Measurements from ENCODE around the gene CLASP1. TPM values are rescaled to one million over a fixed set of nuclear protein-coding genes. Genes with fewer than 3 reads are reported as not detected.

Gene CLASP1
- total and polyA plus RNA-seq, 11 donors = 16.0 to 84.5 (median 60.2) TPM

DNA sequence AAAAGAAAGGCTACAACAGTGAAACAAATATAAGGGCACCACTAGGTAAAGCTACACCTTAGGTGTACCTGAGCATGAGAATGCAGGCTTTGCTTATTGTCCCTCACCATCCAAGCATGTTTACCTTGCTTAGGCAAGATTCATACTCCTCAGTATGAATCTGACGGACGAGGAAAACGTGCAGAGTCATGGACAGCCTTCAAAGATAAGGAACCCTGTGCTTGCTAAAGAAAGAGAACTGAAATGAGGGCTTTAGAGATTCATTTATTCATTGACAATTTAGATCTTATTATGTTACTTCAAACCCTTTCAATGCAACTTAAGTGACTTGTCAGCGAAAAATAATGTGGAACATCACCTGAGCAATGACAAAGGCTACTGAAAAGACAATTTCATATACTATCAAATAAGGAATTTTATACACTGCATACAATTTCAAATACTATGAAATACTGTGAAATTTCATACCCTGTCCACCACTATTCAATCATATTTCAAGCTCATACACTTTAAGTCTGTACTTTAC, 21.7 kb downstream of the CLASP1 start:
- Histone ChIP-seq H3K36me3 (no peaks in the 10 kb centered on the region), H3K9me3 (peaks cover 0 to 13% (median 0%) of the 10 kb centered on the region in 12 donors), H3K27me3 (no peaks in the 10 kb centered on the region), H3K4me1 (peaks cover 0 to 43% (median 19%) of the 10 kb centered on the region in 12 donors), H3K27ac (peak overlapping the region in 11 of 12 donors; percentile 19 to 81 (median 59)), H3K4me3 (no peak overlapping the region)
- DNase-seq = no peak
- TF ChIP-seq, protein P1, sequence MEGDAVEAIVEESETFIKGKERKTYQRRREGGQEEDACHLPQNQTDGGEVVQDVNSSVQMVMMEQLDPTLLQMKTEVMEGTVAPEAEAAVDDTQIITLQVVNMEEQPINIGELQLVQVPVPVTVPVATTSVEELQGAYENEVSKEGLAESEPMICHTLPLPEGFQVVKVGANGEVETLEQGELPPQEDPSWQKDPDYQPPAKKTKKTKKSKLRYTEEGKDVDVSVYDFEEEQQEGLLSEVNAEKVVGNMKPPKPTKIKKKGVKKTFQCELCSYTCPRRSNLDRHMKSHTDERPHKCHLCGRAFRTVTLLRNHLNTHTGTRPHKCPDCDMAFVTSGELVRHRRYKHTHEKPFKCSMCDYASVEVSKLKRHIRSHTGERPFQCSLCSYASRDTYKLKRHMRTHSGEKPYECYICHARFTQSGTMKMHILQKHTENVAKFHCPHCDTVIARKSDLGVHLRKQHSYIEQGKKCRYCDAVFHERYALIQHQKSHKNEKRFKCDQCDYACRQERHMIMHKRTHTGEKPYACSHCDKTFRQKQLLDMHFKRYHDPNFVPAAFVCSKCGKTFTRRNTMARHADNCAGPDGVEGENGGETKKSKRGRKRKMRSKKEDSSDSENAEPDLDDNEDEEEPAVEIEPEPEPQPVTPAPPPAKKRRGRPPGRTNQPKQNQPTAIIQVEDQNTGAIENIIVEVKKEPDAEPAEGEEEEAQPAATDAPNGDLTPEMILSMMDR (IDR thresholded peaks at IDR 0.05) = no peak
- no peak for TF ChIP-seq POLR2A (IDR thresholded peaks at IDR 0.05)
- intact Hi-C loops (cut with DNase I) = no loop called here
- WGBS, 4 donors = 64 to 80% (median 67%) methylated on average over 4 of the region's 4 CpGs
- ATAC-seq = peak in 2 of 4 donors; percentile 32 to 48

DNA sequence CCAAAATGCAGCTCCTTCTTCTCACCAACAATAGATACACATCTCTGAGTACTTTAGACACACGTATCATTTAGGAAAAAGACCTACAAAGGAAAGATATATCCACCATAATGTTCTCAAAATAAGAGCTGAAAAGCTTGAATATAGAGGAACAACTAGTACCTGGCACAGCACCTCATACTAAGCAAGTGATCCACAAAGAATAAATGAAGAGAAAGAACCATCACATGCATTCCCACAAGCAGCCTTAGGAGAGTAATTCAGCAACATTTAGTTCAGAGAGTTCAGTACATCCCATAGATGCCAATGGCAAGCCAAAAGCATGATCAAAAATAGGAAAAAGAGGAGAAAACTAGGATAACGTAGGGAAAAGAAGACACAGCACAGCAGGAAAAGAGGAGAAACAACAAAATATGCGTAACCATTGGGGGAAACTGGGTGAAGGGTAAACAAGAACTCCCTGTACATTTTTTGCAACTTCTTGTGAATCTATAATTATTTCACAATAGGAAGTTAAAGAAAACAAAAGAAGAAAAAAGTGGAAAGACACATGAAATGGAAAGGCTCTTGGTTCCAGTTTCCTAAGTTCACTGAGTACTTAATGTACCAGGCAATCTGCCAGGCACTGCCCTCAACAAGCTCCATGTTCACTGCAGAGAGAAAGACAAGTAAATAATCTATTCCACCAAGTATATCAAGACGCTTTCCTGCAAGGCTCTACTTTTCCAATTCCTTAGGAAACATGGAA, 22.3 kb downstream of the CLASP1 start:
- H3K36me3 ChIP-seq = no peaks in the 10 kb centered on the region
- intact Hi-C loops (cut with DNase I) = no loop called here
- no peaks in the 10 kb centered on the region for H3K27me3 ChIP-seq
- DNase-seq (peak in 2 of 5 donors; percentile 67), ATAC-seq (peak; percentile 70 to 81 (median 77))
- 68 to 79% (median 75%) methylated on average over 4 of the region's 4 CpGs for WGBS, 4 donors
- peaks cover 0 to 36% (median 13%) of the 10 kb centered on the region in 12 donors for H3K4me1 ChIP-seq
- H3K9me3 ChIP-seq = peaks cover 0 to 13% (median 0%) of the 10 kb centered on the region in 12 donors
- TF ChIP-seq, protein P1 (IDR thresholded peaks at IDR 0.05) = no peak
- no peak for TF ChIP-seq POLR2A (IDR thresholded peaks at IDR 0.05)
- peak overlapping the region in 11 of 12 donors; percentile 19 to 81 (median 59) for H3K27ac ChIP-seq
- no peak overlapping the region for H3K4me3 ChIP-seq

DNA sequence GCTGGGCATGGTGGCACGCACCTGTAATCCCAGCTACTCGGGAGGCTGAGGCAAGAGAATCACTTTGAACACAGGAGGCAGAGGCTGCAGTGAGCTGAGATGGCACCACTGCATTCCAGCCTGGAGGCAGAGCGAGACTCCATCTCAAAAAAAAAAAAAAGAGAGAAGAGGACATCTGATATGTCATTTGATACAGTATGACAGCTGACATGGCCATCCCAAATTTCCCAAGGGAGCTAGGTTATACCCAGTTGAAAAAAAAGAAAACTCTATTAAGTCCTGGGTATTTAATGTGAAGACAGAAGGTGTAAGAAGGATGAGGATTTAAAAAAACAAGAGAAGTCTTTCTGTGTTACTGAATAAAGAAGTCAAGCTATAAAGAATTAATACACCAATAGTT, 23.3 kb downstream of the CLASP1 start:
- WGBS, 4 donors = 90 to 97% (median 93%) methylated on average over 3 of the region's 3 CpGs
- Histone ChIP-seq H3K4me1 (peaks cover 0 to 35% (median 12%) of the 10 kb centered on the region in 12 donors), H3K27me3 (no peaks in the 10 kb centered on the region), H3K27ac (peak overlapping the region in 3 of 12 donors; percentile 43 to 74 (median 59)), H3K4me3 (no peak overlapping the region), H3K9me3 (peaks cover 0 to 13% (median 0%) of the 10 kb centered on the region in 12 donors), H3K36me3 (peaks cover 0 to 1% (median 0%) of the 10 kb centered on the region in 9 donors)
- ATAC-seq (no peak), DNase-seq (no peak)
- TF ChIP-seq, protein P1 (IDR thresholded peaks at IDR 0.05) = no peak
- TF ChIP-seq POLR2A (IDR thresholded peaks at IDR 0.05) = no peak
- intact Hi-C loops (cut with DNase I) = no loop called here

DNA sequence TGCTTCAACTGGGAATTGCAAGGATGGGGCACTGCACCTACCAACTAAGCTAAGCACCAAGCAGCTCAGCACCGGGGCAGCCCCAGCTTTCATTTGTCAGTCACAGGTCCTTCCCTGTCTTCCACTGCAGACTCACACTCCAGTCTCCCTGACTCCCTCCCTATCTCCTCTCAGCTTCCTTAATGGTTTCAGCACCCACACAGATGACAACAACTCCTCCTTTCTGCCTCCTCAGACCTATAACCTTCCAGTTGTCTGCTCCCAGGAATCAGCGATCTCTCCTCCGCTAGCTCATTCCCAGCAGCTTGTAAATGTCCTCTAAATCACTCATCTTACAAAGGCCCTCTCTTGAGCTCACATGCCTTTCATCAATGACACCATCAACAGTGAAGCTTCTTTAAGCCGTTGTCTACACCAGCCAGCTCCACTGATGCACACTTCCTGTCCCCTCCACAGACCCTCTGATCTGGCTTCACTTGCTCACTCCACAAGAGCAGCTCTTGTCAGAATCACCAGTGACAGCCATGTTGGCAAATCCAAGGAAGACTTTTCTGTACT, 32.1 kb downstream of the CLASP1 start:
- H3K9me3 ChIP-seq = peaks cover 0 to 7% (median 0%) of the 10 kb centered on the region in 12 donors
- H3K27ac ChIP-seq = peak overlapping the region in 1 of 12 donors; percentile 24
- intact Hi-C loops (cut with DNase I) = no loop called here
- 36 to 52% (median 39%) methylated on average over 4 of the region's 4 CpGs for WGBS, 4 donors
- peaks cover 0 to 20% (median 0%) of the 10 kb centered on the region in 9 donors for H3K36me3 ChIP-seq
- DNase-seq (no peak), ATAC-seq (peak in 3 of 4 donors; percentile 33 to 49 (median 46))
- TF ChIP-seq, protein P1 (IDR thresholded peaks at IDR 0.05) = no peak
- TF ChIP-seq POLR2A (IDR thresholded peaks at IDR 0.05) = no peak
- no peaks in the 10 kb centered on the region for H3K27me3 ChIP-seq
- H3K4me3 ChIP-seq = no peak overlapping the region
- peaks cover 0 to 63% (median 32%) of the 10 kb centered on the region in 12 donors for H3K4me1 ChIP-seq

All from heart left ventricle (tissue), 16 donors.